Osteoblast (primary cell): ENCODE measurements around the gene CACNA2D3. TPM values are rescaled to one million over a fixed set of nuclear protein-coding genes. Genes with fewer than 3 reads are reported as not detected.

Experiments used
- DNase-seq: peaks from one replicate; pipeline ENCODE4 v3.0.0; 2011; ENCODE audit warnings: low spot score, mixed read lengths; ENCODE audit not compliant: insufficient read length; ENCODE audit errors: missing footprints
- H2AFZ ChIP-seq: 2 replicates; pipeline ENCODE4 v1.6.0; 2011; ENCODE audit warnings: mild to moderate bottlenecking, low read length
- H3K27ac ChIP-seq: 2 replicates; pipeline ENCODE4 v1.5.1; 2011; ENCODE audit warnings: mild to moderate bottlenecking, low read depth, low read length, moderate library complexity
- H3K27me3 ChIP-seq: 2 replicates; pipeline ENCODE4 v1.6.0; 2012; ENCODE audit warnings: mild to moderate bottlenecking, control low read depth, inconsistent platforms, low read length, moderate library complexity; ENCODE audit not compliant: insufficient read depth
- H3K36me3 ChIP-seq: 2 replicates; pipeline ENCODE4 v1.5.1; 2011; ENCODE audit warnings: mild to moderate bottlenecking, low read length, control low read depth, moderate library complexity; ENCODE audit not compliant: insufficient read depth
- H3K4me1 ChIP-seq: 2 replicates; pipeline ENCODE4 v1.5.1; 2011; ENCODE audit warnings: mild to moderate bottlenecking, low read length, control low read depth, moderate library complexity; ENCODE audit not compliant: insufficient read depth
- H3K4me2 ChIP-seq: 2 replicates; pipeline ENCODE4 v1.6.0; 2011; ENCODE audit warnings: mild to moderate bottlenecking, low read length; ENCODE audit not compliant: insufficient read depth
- H3K4me3 ChIP-seq: fragments of 200-600 bp; sonication (generic); 3 replicates; pipeline ENCODE4 v1.5.1; 2012; ENCODE audit warnings: mild to moderate bottlenecking, low read length, inconsistent platforms; ENCODE audit not compliant: insufficient read depth
- H3K79me2 ChIP-seq: 2 replicates; pipeline ENCODE4 v1.6.0; 2012; ENCODE audit warnings: mild to moderate bottlenecking, low read length, control low read depth, inconsistent platforms; ENCODE audit not compliant: insufficient read depth
- H3K9me3 ChIP-seq: 2 replicates; pipeline ENCODE4 v1.5.1; 2011; ENCODE audit warnings: low read depth, low read length, control low read depth
- H4K20me1 ChIP-seq: 2 replicates; pipeline ENCODE4 v1.6.0; 2012; ENCODE audit warnings: mild to moderate bottlenecking, low read length, control low read depth; ENCODE audit not compliant: insufficient read depth
- CTCF ChIP-seq: IDR thresholded peaks from 2 replicates; pipeline ENCODE4 v1.5.1; 2011; ENCODE audit warnings: mild to moderate bottlenecking, low read depth, low read length, moderate library complexity; ENCODE audit errors: extremely low read depth
- total RNA-seq: library from RNA; depleted of rRNA; stranded (reverse); fragments of >200 nt; gene quantifications from 2 replicates; pipeline ENCODE4 v1.2.3, GENCODE V29; 2012

The CACNA2D3 gene
- total RNA-seq, 1 donor = 0.36 TPM

DNA sequence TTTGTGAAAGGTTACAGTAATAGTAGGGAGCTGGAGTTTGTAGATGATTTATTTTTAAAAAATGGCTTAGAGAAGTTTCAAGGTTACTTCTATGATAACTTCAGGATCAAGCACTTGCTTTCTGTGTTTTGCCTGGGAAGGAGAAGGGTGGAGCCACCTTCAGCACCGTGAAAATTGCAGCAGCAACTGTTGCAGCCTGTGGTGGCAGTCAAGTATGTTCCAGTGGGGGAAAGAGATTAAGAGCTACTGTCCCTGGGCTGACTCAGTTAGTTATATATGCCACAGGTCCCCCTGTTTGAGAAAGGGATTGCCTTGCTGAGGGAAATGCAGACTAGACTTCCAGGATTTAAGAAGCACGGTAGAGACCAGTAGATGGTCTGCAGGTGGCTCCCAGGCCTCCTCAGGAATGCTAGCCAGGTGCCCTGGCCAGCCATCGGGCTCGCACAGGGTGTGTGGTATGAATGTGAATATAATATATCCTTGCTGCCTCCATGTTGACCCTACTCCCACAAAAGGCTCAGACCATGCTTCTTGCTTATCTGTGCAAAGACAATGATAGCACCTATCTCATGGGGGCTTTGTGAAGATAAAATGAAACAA lies 389.5 kb downstream of the CACNA2D3 start:
- H3K9me3 ChIP-seq = peaks cover under 1% of the 10 kb centered on the region
- TF ChIP-seq CTCF = no peak
- no peak overlapping the region for H3K27ac ChIP-seq
- no peaks in the 10 kb centered on the region for H3K4me1 ChIP-seq
- H3K4me2 ChIP-seq = no peak overlapping the region
- no peaks in the 10 kb centered on the region for H3K36me3 ChIP-seq
- no peaks in the 10 kb centered on the region for H3K27me3 ChIP-seq
- H2AFZ ChIP-seq = no peak overlapping the region
- no peaks in the 10 kb centered on the region for H4K20me1 ChIP-seq
- no peaks in the 10 kb centered on the region for H3K79me2 ChIP-seq
- DNase-seq = no peak
- no peak overlapping the region for H3K4me3 ChIP-seq

DNA sequence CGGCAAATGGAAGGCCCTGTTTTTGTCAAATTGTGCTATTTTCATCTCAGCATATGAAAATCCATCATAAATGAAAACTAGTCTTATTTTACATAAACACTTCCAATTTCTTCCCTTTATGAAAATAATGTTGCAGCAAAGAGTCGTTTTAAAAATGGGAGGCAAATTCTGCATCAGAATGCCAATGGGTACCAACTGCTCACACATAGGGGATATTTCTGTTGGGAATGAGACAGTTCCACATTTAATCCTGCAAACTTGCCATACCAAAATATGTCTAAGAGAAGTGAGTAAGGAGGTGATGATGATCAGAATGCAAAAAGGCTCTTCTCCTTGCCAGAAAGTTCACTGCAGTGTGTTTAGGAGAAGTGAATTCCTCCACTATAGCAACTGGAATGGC lies 391.7 kb downstream of the CACNA2D3 start:
- H3K79me2 ChIP-seq = no peaks in the 10 kb centered on the region
- H3K4me3 ChIP-seq = no peak overlapping the region
- H3K4me1 ChIP-seq = no peaks in the 10 kb centered on the region
- H2AFZ ChIP-seq = no peak overlapping the region
- no peak for TF ChIP-seq CTCF
- no peaks in the 10 kb centered on the region for H3K27me3 ChIP-seq
- no peak for DNase-seq
- H3K27ac ChIP-seq = no peak overlapping the region
- H3K4me2 ChIP-seq = no peak overlapping the region
- H3K36me3 ChIP-seq = no peaks in the 10 kb centered on the region
- H4K20me1 ChIP-seq = no peaks in the 10 kb centered on the region
- H3K9me3 ChIP-seq = peaks cover 4% of the 10 kb centered on the region

DNA sequence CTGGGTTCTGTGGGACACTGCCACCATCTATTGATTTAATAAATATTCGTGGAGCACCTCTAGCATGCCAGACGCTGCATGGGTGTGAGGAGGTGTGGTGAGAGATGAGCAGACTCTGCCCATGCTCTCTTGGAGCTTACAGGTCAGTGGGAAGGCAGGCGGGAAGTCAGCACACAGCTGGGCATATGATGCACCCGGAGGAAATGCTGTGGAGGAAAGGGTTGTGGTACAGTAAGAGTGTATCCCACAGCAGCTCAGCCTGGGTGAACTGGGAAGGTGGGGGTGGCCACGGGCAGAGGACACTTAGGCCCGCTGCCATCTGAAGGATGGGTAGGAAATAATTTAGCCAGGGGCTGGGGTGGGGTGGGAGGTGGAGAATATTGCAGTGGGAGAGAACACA lies 392.1 kb downstream of the CACNA2D3 start:
- no peaks in the 10 kb centered on the region for H3K79me2 ChIP-seq
- H4K20me1 ChIP-seq = no peaks in the 10 kb centered on the region
- no peaks in the 10 kb centered on the region for H3K27me3 ChIP-seq
- no peaks in the 10 kb centered on the region for H3K36me3 ChIP-seq
- no peak overlapping the region for H3K27ac ChIP-seq
- no peak overlapping the region for H3K4me2 ChIP-seq
- H3K9me3 ChIP-seq = peaks cover 4% of the 10 kb centered on the region
- H2AFZ ChIP-seq = no peak overlapping the region
- no peak for TF ChIP-seq CTCF
- no peaks in the 10 kb centered on the region for H3K4me1 ChIP-seq
- H3K4me3 ChIP-seq = no peak overlapping the region
- DNase-seq = no peak

GRCh38 chr3:54515441-54516213 lies 393.3 kb downstream of the CACNA2D3 start:
- H3K4me1 ChIP-seq = no peaks in the 10 kb centered on the region
- H3K27me3 ChIP-seq = no peaks in the 10 kb centered on the region
- H4K20me1 ChIP-seq = no peaks in the 10 kb centered on the region
- H2AFZ ChIP-seq = no peak overlapping the region
- DNase-seq = no peak
- no peak overlapping the region for H3K4me2 ChIP-seq
- H3K4me3 ChIP-seq = no peak overlapping the region
- no peak for TF ChIP-seq CTCF
- H3K9me3 ChIP-seq = peaks cover 4% of the 10 kb centered on the region
- no peaks in the 10 kb centered on the region for H3K36me3 ChIP-seq
- H3K79me2 ChIP-seq = no peaks in the 10 kb centered on the region
- H3K27ac ChIP-seq = no peak overlapping the region
